ENCODE results near the gene CADM2. TPM values are rescaled to one million over a fixed set of nuclear protein-coding genes. Genes with fewer than 3 reads are reported as not detected.
"Not testable (repeated sequence)": the region's sequence is repeated elsewhere in the genome, so short reads cannot be mapped to it uniquely, and the experiment has no call there.

CADM2 gene
- polyA plus RNA-seq, 1 donor from 2014 or later, result 4.5 TPM

GRCh38 chr3:85979034-85979433 lies 1020.2 kb downstream of the CADM2 start:
- Histone ChIP-seq H4K20me1 (ENCODE audit: insufficient read depth) (no peaks in the 10 kb centered on the region), H3K36me3 (ENCODE audit: insufficient read depth, low read length) (no peaks in the 10 kb centered on the region), H3K27me3 (ENCODE audit: insufficient read depth, low read depth, low read length) (no peaks in the 10 kb centered on the region), H3K9me3 (ENCODE audit: low read length) (no peaks in the 10 kb centered on the region), H3K9ac (ENCODE audit: low read length) (no peak overlapping the region), H3K4me3 (ENCODE audit: low read length) (no peak overlapping the region), H3F3A (ENCODE audit: insufficient read depth, low read length, poor library complexity, severe bottlenecking) (no peaks in the 10 kb centered on the region), H2AFZ (ENCODE audit: low read depth, low read length) (no peak overlapping the region), H3K27ac (ENCODE audit: low read length) (no peak overlapping the region), H3K4me2 (ENCODE audit: low read length) (no peak overlapping the region), H3K9me2 (ENCODE audit: insufficient read depth, low read length) (no peaks in the 10 kb centered on the region), H3K79me2 (replicated peaks; ENCODE audit: insufficient read depth, low read length) (no peaks in the 10 kb centered on the region)
- no peak for TF ChIP-seq REST (IDR thresholded peaks at IDR 0.05; ENCODE audit: borderline replicate concordance)
- TF ChIP-seq POLR2AphosphoS5 (IDR thresholded peaks at IDR 0.05), result no peak
- no peak for TF ChIP-seq MXI1 (conservative IDR thresholded peaks at IDR 0.05; ENCODE audit: poor library complexity, severe bottlenecking)
- TF ChIP-seq CTCF (IDR thresholded peaks at IDR 0.05; ENCODE audit: poor library complexity, severe bottlenecking), result no peak
- TF ChIP-seq EZH2 (IDR thresholded peaks at IDR 0.05; ENCODE audit: borderline replicate concordance, insufficient read depth, low read length, poor library complexity, severe bottlenecking), result no peak
- TF ChIP-seq SMC3 (conservative IDR thresholded peaks at IDR 0.05; ENCODE audit: poor library complexity), result no peak
- TF ChIP-seq EP300 (conservative IDR thresholded peaks at IDR 0.05; ENCODE audit: poor library complexity, severe bottlenecking), result no peak
- no peak for TF ChIP-seq TAF1 (IDR thresholded peaks at IDR 0.05; ENCODE audit: low read depth)
- no peak for TF ChIP-seq RAD21 (conservative IDR thresholded peaks at IDR 0.05)

GRCh38 chr3:85989581-85989980 lies 1030.8 kb downstream of the CADM2 start:
- not testable (repeated sequence) for H3K9ac ChIP-seq (ENCODE audit: low read length)

GRCh38 chr3:86029590-86029989 lies 1070.8 kb downstream of the CADM2 start:
- Histone ChIP-seq H3K9ac (ENCODE audit: low read length) (no peak overlapping the region), H3K27me3 (ENCODE audit: insufficient read depth, low read depth, low read length) (no peaks in the 10 kb centered on the region), H2AFZ (ENCODE audit: low read depth, low read length) (no peak overlapping the region), H3K9me3 (ENCODE audit: low read length) (no peaks in the 10 kb centered on the region), H3K27ac (ENCODE audit: low read length) (no peak overlapping the region), H3K79me2 (replicated peaks; ENCODE audit: insufficient read depth, low read length) (no peaks in the 10 kb centered on the region), H3K9me2 (ENCODE audit: insufficient read depth, low read length) (no peaks in the 10 kb centered on the region), H3K4me3 (ENCODE audit: low read length) (no peak overlapping the region), H4K20me1 (ENCODE audit: insufficient read depth) (no peaks in the 10 kb centered on the region), H3K36me3 (ENCODE audit: insufficient read depth, low read length) (no peaks in the 10 kb centered on the region), H3F3A (ENCODE audit: insufficient read depth, low read length, poor library complexity, severe bottlenecking) (no peaks in the 10 kb centered on the region), H3K4me2 (ENCODE audit: low read length) (no peak overlapping the region)
- TF ChIP-seq TAF1 (IDR thresholded peaks at IDR 0.05; ENCODE audit: low read depth) (no peak), POLR2AphosphoS5 (IDR thresholded peaks at IDR 0.05) (no peak), SMC3 (conservative IDR thresholded peaks at IDR 0.05; ENCODE audit: poor library complexity) (no peak), RAD21 (conservative IDR thresholded peaks at IDR 0.05) (no peak), MXI1 (conservative IDR thresholded peaks at IDR 0.05; ENCODE audit: poor library complexity, severe bottlenecking) (no peak), CTCF (IDR thresholded peaks at IDR 0.05; ENCODE audit: poor library complexity, severe bottlenecking) (no peak), EP300 (conservative IDR thresholded peaks at IDR 0.05; ENCODE audit: poor library complexity, severe bottlenecking) (no peak)

More at GRCh38 chr3:85989581-85989980, 1030.8 kb downstream of the CADM2 start:
- not testable (repeated sequence) for H2AFZ ChIP-seq (ENCODE audit: low read depth, low read length); H3K27me3 ChIP-seq (ENCODE audit: insufficient read depth, low read depth, low read length); H3K27ac ChIP-seq (ENCODE audit: low read length); H3F3A ChIP-seq (ENCODE audit: insufficient read depth, low read length, poor library complexity, severe bottlenecking); H3K9me3 ChIP-seq (ENCODE audit: low read length); H3K79me2 ChIP-seq (replicated peaks; ENCODE audit: insufficient read depth, low read length); H3K9me2 ChIP-seq (ENCODE audit: insufficient read depth, low read length); H4K20me1 ChIP-seq (ENCODE audit: insufficient read depth); H3K4me3 ChIP-seq (ENCODE audit: low read length); H3K36me3 ChIP-seq (ENCODE audit: insufficient read depth, low read length); H3K4me2 ChIP-seq (ENCODE audit: low read length)

Data from neural cell (in vitro differentiated cells).